ENCODE data around the gene PDIA2.

DNA sequence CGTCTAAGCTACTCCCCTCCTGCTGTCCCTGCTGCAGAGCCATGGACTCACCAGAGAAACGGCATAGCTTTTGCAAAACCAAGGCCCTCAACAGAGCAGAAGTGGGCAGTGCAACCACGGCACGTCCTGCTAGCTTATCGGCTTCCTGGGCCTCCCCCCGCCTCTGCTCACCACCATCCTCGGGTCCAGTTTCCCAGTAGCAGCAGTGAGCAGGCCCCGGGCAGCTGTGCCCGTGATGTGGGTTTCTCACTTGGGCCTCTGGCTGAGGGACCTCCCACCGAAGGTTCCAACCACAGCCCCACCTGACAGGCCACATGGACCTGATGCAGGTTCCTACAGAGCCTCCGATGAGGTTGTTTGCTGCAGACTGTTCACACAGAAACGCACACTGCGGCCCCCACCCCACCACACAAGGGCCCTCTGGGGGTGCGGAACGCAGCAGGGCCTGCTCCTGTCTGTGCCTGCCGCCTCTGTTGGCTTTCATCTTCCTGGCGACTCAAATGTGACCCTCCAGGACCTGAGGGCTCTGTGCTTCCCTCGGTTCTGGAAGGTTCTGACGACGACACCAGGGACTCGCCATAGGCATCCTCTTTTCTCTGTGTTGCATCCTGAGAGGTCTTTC is 24.8 kb downstream of the PDIA2 start:
- TF ChIP-seq, protein P1, sequence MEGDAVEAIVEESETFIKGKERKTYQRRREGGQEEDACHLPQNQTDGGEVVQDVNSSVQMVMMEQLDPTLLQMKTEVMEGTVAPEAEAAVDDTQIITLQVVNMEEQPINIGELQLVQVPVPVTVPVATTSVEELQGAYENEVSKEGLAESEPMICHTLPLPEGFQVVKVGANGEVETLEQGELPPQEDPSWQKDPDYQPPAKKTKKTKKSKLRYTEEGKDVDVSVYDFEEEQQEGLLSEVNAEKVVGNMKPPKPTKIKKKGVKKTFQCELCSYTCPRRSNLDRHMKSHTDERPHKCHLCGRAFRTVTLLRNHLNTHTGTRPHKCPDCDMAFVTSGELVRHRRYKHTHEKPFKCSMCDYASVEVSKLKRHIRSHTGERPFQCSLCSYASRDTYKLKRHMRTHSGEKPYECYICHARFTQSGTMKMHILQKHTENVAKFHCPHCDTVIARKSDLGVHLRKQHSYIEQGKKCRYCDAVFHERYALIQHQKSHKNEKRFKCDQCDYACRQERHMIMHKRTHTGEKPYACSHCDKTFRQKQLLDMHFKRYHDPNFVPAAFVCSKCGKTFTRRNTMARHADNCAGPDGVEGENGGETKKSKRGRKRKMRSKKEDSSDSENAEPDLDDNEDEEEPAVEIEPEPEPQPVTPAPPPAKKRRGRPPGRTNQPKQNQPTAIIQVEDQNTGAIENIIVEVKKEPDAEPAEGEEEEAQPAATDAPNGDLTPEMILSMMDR (IDR thresholded peaks at IDR 0.05), result no peak
- TF ChIP-seq POLR2A (IDR thresholded peaks at IDR 0.05), result no peak
- TF ChIP-seq POLR2AphosphoS5 (IDR thresholded peaks at IDR 0.05), result no peak
